ENCODE measurements around the gene CCL4.

DNA sequence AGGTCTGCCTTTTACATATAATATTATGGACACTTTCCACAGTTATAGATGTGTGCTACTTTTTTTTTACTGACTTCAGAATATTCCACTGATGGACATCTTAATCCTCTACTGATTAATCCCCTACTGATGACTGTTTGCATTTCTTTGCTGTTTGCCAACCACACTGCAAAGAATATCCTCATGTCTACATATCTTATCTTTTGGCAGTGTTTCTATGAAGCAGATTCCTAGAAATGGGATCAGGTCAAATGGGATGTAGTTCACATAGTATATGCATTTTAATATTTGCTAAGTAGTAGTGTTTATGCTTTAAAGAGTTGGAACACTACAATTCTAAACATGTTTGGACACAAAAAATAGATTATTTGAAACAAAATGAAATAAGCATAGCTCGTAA is 16.8 kb upstream of the CCL4 start:
- TF ChIP-seq, protein P1, sequence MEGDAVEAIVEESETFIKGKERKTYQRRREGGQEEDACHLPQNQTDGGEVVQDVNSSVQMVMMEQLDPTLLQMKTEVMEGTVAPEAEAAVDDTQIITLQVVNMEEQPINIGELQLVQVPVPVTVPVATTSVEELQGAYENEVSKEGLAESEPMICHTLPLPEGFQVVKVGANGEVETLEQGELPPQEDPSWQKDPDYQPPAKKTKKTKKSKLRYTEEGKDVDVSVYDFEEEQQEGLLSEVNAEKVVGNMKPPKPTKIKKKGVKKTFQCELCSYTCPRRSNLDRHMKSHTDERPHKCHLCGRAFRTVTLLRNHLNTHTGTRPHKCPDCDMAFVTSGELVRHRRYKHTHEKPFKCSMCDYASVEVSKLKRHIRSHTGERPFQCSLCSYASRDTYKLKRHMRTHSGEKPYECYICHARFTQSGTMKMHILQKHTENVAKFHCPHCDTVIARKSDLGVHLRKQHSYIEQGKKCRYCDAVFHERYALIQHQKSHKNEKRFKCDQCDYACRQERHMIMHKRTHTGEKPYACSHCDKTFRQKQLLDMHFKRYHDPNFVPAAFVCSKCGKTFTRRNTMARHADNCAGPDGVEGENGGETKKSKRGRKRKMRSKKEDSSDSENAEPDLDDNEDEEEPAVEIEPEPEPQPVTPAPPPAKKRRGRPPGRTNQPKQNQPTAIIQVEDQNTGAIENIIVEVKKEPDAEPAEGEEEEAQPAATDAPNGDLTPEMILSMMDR (IDR thresholded peaks at IDR 0.05; ENCODE audit: insufficient read depth, low read depth, low read length) = no peak
- no peak for TF ChIP-seq EZH2 (IDR thresholded peaks at IDR 0.05; ENCODE audit: insufficient read depth, low read length)

Measured in astrocyte (in vitro differentiated cells and primary cell).